HepG2 (cell line): ENCODE data around the gene DLX4. TPM values are rescaled to one million over a fixed set of nuclear protein-coding genes. Genes with fewer than 3 reads are reported as not detected.

Experiments used
- HDAC2 ChIP-seq: sonication (generic); formaldehyde crosslinking; IDR thresholded peaks from 2 replicates; pipeline ENCODE4 v1.4.0; 2020; ENCODE audit warnings: missing genetic modification reagents
- KLF6 ChIP-seq: IDR thresholded peaks from 2 replicates; pipeline ENCODE4 v1.8.0; 2016; ENCODE audit warnings: missing biosample characterization, missing genetic modification reagents
- KLF9 ChIP-seq: IDR thresholded peaks from 2 replicates; pipeline ENCODE4 v1.6.1; 2016; ENCODE audit warnings: low read depth
- RBM22 ChIP-seq: fragments of 200-400 bp; formaldehyde crosslinking; optimal IDR thresholded peaks from 2 replicates; pipeline ENCODE3; 2017; ENCODE audit warnings: mild to moderate bottlenecking, low read length, moderate library complexity
- SCMH1 ChIP-seq: sonication (generic); formaldehyde crosslinking; IDR thresholded peaks from 2 replicates; pipeline ENCODE4 v1.9.0; 2021; ENCODE audit warnings: missing genetic modification reagents, mild to moderate bottlenecking, borderline replicate concordance
- polyA plus RNA-seq, 8 experiments: library from polyadenylated mRNA; depleted of rRNA in 3 of 8; stranded (reverse) in 7 of 8; unstranded in 1 of 8; fragments of >200 nt; fragmentation: Illumina TruSeq in 4 of 8; extraction: Trizol in 4 of 8; gene quantifications; 2 replicates each; pipeline versions ENCODE4 v1.2.1 to v1.2.3, GENCODE V29; 2011 to 2016; ENCODE audit warnings: low read depth in 4 of 8, missing spikeins in 1 of 8, mixed read lengths in 1 of 8; ENCODE audit not compliant: insufficient read depth in 1 of 8
- total RNA-seq, 5 experiments: library from RNA; depleted of rRNA; stranded (reverse); fragments of >200 nt; fragmentation: Illumina TruSeq; extraction: Trizol; gene quantifications; 2 replicates each; pipeline ENCODE4 v1.2.3, GENCODE V29; 2016; ENCODE audit warnings: low read depth in 1 of 5
- TF ChIP-seq, protein P1 (sequence below): sonication (generic); formaldehyde crosslinking; IDR thresholded peaks from 2 replicates; pipeline ENCODE4 v1.5.0; 2020; ENCODE audit warnings: mild to moderate bottlenecking, missing genetic modification reagents, borderline replicate concordance

The DLX4 gene
- total and polyA plus RNA-seq, 2 of the 13 experiments (the other 11 are each of a cell fraction or from before 2014, with no cell fraction given), result 0.55 to 2.3 TPM

DNA sequence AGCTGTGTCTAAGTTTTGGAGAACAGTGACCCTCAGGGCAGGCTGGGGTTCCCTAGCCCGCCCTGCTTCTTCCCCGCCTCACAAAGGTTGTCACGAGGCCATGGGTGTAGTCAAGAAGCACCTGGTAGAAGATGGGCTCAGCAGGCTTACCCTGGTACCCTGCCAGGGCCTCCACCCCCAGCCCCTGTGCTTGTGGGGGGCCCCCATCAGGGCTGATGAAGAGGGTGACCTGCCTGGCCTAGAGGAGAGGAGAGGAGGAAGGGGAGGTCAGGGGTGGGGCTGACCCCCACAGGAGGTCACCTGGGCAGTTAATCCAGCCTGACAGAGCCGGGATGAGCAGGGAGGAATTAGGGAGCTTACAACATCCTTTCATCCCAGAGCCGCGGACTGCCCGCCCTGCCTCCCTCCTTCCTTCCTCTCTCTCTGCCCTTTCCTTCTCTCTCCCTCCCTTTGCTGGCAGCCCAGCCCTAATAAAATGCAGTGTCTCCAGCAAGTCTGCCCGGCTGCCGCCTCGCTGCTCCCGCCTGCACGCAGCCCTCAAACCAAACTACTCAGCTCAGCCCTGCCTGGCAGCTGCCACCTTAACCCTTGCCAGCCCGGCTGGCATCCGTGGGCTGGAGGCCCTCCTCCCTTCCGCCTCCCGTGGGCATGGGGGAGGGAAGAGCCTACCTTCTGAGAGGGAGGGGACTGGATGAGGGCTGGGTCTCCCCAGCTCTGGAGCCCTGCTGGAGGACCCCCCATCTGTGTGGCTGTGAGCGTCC is 18.9 kb downstream of the DLX4 start (continued):
- TF ChIP-seq, protein P1, sequence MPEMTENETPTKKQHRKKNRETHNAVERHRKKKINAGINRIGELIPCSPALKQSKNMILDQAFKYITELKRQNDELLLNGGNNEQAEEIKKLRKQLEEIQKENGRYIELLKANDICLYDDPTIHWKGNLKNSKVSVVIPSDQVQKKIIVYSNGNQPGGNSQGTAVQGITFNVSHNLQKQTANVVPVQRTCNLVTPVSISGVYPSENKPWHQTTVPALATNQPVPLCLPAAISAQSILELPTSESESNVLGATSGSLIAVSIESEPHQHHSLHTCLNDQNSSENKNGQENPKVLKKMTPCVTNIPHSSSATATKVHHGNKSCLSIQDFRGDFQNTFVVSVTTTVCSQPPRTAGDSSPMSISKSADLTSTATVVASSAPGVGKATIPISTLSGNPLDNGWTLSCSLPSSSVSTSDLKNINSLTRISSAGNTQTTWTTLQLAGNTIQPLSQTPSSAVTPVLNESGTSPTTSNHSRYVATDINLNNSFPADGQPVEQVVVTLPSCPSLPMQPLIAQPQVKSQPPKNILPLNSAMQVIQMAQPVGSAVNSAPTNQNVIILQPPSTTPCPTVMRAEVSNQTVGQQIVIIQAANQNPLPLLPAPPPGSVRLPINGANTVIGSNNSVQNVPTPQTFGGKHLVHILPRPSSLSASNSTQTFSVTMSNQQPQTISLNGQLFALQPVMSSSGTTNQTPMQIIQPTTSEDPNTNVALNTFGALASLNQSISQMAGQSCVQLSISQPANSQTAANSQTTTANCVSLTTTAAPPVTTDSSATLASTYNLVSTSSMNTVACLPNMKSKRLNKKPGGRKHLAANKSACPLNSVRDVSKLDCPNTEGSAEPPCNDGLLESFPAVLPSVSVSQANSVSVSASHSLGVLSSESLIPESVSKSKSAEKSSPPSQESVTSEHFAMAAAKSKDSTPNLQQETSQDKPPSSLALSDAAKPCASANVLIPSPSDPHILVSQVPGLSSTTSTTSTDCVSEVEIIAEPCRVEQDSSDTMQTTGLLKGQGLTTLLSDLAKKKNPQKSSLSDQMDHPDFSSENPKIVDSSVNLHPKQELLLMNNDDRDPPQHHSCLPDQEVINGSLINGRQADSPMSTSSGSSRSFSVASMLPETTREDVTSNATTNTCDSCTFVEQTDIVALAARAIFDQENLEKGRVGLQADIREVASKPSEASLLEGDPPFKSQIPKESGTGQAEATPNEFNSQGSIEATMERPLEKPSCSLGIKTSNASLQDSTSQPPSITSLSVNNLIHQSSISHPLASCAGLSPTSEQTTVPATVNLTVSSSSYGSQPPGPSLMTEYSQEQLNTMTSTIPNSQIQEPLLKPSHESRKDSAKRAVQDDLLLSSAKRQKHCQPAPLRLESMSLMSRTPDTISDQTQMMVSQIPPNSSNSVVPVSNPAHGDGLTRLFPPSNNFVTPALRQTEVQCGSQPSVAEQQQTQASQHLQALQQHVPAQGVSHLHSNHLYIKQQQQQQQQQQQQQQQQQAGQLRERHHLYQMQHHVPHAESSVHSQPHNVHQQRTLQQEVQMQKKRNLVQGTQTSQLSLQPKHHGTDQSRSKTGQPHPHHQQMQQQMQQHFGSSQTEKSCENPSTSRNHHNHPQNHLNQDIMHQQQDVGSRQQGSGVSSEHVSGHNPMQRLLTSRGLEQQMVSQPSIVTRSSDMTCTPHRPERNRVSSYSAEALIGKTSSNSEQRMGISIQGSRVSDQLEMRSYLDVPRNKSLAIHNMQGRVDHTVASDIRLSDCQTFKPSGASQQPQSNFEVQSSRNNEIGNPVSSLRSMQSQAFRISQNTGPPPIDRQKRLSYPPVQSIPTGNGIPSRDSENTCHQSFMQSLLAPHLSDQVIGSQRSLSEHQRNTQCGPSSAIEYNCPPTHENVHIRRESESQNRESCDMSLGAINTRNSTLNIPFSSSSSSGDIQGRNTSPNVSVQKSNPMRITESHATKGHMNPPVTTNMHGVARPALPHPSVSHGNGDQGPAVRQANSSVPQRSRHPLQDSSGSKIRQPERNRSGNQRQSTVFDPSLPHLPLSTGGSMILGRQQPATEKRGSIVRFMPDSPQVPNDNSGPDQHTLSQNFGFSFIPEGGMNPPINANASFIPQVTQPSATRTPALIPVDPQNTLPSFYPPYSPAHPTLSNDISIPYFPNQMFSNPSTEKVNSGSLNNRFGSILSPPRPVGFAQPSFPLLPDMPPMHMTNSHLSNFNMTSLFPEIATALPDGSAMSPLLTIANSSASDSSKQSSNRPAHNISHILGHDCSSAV (CRISPR knock-in tag), result no peak
- TF ChIP-seq SCMH1 (CRISPR knock-in tag) (no peak), KLF6 (CRISPR knock-in tag) (no peak), RBM22 (no peak), KLF9 (CRISPR knock-in tag) (no peak), HDAC2 (CRISPR knock-in tag) (no peak)
